Testis (tissue), 2 donors: Measurements from ENCODE around the gene ALKBH7.

ENCODE experiments used
- POLR2A ChIP-seq: fragments of 450-650 bp; IDR thresholded peaks from one replicate; pipeline ENCODE4 v1.6.1; 2017; ENCODE audit warnings: antibody characterized with exemption, mild to moderate bottlenecking, moderate library complexity
- TF ChIP-seq, protein P1 (sequence below), 3 experiments: fragments of 450-650 bp in 2 of 3; fragments of 200-600 bp in 1 of 3; sonication (generic) in 1 of 3; IDR thresholded peaks; one replicate each; pipeline ENCODE4 v1.5.1; 2016 to 2019; ENCODE audit warnings: antibody characterized with exemption in 3 of 3, mild to moderate bottlenecking in 2 of 3, moderate library complexity in 1 of 3

DNA sequence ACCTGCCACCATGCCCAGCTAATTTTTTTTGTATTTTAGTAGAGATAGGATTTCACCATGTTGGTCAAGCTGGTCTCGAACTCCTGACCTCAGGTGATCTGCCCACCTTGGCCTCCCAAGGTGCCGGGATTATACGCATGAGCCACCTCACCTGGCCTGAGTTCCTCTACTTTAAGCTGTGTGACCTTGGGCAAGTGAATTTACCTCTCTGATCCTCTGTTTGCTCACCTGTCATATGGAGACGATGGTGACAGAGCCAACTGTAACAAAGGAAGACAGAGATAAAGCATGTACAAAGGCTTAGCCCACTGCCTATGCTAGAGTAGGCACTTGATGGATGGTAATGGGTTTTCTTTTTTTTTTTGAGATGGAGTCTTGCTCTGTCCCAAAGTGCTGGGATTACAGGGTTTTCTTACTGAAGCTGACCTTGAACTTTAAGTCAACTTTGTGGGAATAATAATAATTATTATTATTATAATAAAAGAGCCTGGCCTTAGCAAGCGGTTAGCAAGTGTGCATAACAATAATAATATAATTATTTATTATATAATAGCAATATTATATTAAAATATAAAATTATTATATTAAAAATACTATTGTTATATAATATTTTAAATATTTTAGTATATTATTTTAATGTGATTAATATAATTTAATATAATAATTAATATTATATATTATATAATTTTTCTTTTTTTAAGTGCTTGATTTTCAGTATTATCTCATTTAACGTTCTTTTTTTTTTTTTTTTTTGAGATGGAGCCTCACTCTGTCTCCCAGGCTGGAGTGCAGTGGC lies 37.9 kb upstream of the ALKBH7 start:
- TF ChIP-seq POLR2A: no peak
- TF ChIP-seq, protein P1, sequence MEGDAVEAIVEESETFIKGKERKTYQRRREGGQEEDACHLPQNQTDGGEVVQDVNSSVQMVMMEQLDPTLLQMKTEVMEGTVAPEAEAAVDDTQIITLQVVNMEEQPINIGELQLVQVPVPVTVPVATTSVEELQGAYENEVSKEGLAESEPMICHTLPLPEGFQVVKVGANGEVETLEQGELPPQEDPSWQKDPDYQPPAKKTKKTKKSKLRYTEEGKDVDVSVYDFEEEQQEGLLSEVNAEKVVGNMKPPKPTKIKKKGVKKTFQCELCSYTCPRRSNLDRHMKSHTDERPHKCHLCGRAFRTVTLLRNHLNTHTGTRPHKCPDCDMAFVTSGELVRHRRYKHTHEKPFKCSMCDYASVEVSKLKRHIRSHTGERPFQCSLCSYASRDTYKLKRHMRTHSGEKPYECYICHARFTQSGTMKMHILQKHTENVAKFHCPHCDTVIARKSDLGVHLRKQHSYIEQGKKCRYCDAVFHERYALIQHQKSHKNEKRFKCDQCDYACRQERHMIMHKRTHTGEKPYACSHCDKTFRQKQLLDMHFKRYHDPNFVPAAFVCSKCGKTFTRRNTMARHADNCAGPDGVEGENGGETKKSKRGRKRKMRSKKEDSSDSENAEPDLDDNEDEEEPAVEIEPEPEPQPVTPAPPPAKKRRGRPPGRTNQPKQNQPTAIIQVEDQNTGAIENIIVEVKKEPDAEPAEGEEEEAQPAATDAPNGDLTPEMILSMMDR (IDR thresholded peaks at IDR 0.05): no peak
